ENCODE data around the gene TLL1. TPM values are rescaled to one million over a fixed set of nuclear protein-coding genes. Genes with fewer than 3 reads are reported as not detected.

Gene TLL1
- total RNA-seq, 1 donor from 2014 or later = 39.7 TPM

GRCh38 chr4:165855191-165855590 lies 17.8 kb upstream of the TLL1 start:
- DNase-seq (ENCODE audit: extremely low spot score, unreplicated experiment) = no peak
- Mint-ChIP-seq H3K27me3 (ENCODE audit: unreplicated experiment) (no peaks in the 10 kb centered on the region), H3K36me3 (ENCODE audit: unreplicated experiment) (no peaks in the 10 kb centered on the region), H3K9me3 (ENCODE audit: unreplicated experiment) (no peaks in the 10 kb centered on the region), H3K4me1 (ENCODE audit: unreplicated experiment) (no peaks in the 10 kb centered on the region), H3K4me3 (ENCODE audit: unreplicated experiment) (no peak overlapping the region), H3K27ac (ENCODE audit: unreplicated experiment) (no peak overlapping the region)
- TF ChIP-seq CTCF (IDR thresholded peaks at IDR 0.05) = peak; percentile 26

- TF ChIP-seq CTCF (IDR thresholded peaks at IDR 0.05) = no peak
- no peaks in the 10 kb centered on the region for H3K36me3 Mint-ChIP-seq (ENCODE audit: unreplicated experiment)
- no peak overlapping the region for H3K27ac Mint-ChIP-seq (ENCODE audit: unreplicated experiment)
- no peak for DNase-seq (ENCODE audit: extremely low spot score, unreplicated experiment)
- H3K9me3 Mint-ChIP-seq (ENCODE audit: unreplicated experiment) = no peaks in the 10 kb centered on the region
- no peak overlapping the region for H3K4me3 Mint-ChIP-seq (ENCODE audit: unreplicated experiment)
- no peaks in the 10 kb centered on the region for H3K4me1 Mint-ChIP-seq (ENCODE audit: unreplicated experiment)
- no peaks in the 10 kb centered on the region for H3K27me3 Mint-ChIP-seq (ENCODE audit: unreplicated experiment)
These were observed 11.7 kb upstream of the TLL1 start for GRCh38 chr4:165861363-165861762.

DNA sequence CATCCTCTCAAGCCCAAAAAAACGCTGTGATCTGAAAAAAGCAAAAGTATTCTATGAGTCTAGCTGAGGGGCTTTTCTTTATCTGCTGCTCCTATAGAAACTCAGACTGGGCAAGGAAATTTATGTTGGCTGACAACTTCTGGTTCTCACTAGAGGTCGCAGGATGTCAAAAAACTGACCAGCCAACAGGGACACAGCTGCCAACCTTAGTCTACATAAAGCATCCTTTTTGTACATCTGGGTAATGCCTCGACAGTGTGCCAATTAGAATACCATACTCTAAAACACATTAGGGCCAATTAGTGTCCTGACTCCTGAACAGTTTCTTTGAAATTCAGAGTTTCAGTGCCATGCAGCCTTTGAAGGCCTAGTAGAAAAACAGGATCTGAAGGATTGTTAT lies 8.8 kb upstream of the TLL1 start:
- no peak for DNase-seq (ENCODE audit: extremely low spot score, unreplicated experiment)
- H3K4me1 Mint-ChIP-seq (ENCODE audit: unreplicated experiment) = no peaks in the 10 kb centered on the region
- H3K36me3 Mint-ChIP-seq (ENCODE audit: unreplicated experiment) = no peaks in the 10 kb centered on the region
- no peak overlapping the region for H3K27ac Mint-ChIP-seq (ENCODE audit: unreplicated experiment)
- no peaks in the 10 kb centered on the region for H3K27me3 Mint-ChIP-seq (ENCODE audit: unreplicated experiment)
- peak; percentile 56 for TF ChIP-seq CTCF (IDR thresholded peaks at IDR 0.05)
- no peak overlapping the region for H3K4me3 Mint-ChIP-seq (ENCODE audit: unreplicated experiment)
- no peaks in the 10 kb centered on the region for H3K9me3 Mint-ChIP-seq (ENCODE audit: unreplicated experiment)

DNA sequence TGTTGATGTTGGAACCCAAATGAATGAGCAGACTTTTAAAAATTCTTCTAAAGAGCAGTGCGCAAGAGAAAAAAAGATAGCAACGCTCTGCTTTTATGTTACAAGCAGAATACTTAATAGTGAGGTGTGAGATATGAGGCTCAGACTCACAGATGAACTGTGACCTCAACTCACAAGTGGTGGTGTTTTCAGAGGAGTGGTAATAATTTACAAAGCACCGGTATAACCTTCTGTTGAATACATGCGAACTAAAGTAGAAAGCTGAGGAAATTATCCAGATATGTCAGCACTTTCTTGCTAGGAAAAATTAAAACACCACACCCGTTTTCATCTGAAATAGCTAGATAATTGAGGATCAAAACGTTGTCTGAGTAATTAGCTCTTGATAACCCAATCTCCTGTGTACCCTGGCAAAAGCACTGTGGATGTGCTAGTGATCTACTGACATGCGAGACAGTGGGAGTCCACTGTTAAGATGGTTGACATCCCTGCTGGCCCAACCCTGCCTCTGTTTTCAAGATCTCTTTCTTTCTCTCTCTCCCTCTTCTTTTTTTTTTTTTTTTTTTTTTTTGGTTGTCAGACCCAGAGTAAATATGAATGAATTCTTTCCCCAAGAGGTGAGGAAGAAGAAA lies 6.9 kb upstream of the TLL1 start:
- H3K27ac Mint-ChIP-seq (ENCODE audit: unreplicated experiment) = no peak overlapping the region
- no peaks in the 10 kb centered on the region for H3K4me1 Mint-ChIP-seq (ENCODE audit: unreplicated experiment)
- H3K27me3 Mint-ChIP-seq (ENCODE audit: unreplicated experiment) = no peaks in the 10 kb centered on the region
- H3K36me3 Mint-ChIP-seq (ENCODE audit: unreplicated experiment) = no peaks in the 10 kb centered on the region
- H3K9me3 Mint-ChIP-seq (ENCODE audit: unreplicated experiment) = no peaks in the 10 kb centered on the region
- no peak for DNase-seq (ENCODE audit: extremely low spot score, unreplicated experiment)
- H3K4me3 Mint-ChIP-seq (ENCODE audit: unreplicated experiment) = no peak overlapping the region
- TF ChIP-seq CTCF (IDR thresholded peaks at IDR 0.05) = no peak

- Mint-ChIP-seq H3K4me3 (ENCODE audit: unreplicated experiment) (no peak overlapping the region), H3K36me3 (ENCODE audit: unreplicated experiment) (no peaks in the 10 kb centered on the region), H3K27ac (ENCODE audit: unreplicated experiment) (no peak overlapping the region), H3K27me3 (ENCODE audit: unreplicated experiment) (no peaks in the 10 kb centered on the region), H3K4me1 (ENCODE audit: unreplicated experiment) (peaks cover 15% of the 10 kb centered on the region), H3K9me3 (ENCODE audit: unreplicated experiment) (no peaks in the 10 kb centered on the region)
- no peak for TF ChIP-seq CTCF (IDR thresholded peaks at IDR 0.05)
- DNase-seq (ENCODE audit: extremely low spot score, unreplicated experiment) = no peak
These were observed 5.1 kb upstream of the TLL1 start for GRCh38 chr4:165867961-165868360.

Data from osteocyte (in vitro differentiated cells).